GM12873 (cell line): Measurements from ENCODE around the gene RTN1.

ENCODE experiments used
- TF ChIP-seq, protein P1 (sequence below): IDR thresholded peaks from 2 replicates; pipeline ENCODE4 v1.5.1; 2012; ENCODE audit warnings: low read depth, mild to moderate bottlenecking, moderate library complexity, low read length, control low read depth; ENCODE audit not compliant: insufficient read depth; ENCODE audit errors: missing control alignments

Gene RTN1

DNA sequence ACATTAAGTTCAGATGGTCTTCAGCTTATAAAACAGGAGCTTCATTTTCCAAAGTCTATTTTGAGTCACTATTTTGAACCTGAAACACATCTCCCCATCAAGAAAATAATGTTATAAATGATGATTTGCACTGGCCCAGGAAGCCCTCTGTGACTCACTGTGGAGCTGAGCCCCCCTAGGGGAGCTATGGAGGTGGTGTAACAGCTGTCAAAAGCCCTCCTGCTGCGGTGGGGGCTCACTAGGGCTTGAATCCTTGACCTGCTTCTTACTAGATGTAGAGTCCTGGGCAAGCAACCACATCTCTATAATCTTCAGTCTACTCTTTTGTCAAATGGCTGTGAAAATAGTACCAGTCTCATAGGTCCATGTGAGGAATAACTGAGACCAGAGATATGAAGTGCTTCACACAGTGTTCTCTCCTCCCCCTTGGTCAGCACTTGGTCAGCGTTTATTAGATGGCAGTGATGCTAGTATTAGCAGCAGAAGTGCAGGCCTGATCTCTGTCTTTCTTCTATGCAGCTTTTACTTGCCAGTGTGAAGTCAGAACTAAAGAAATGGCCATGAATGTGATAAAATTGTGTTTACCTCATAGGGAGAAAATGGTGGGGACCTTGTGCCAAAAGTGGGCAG lies 83.4 kb downstream of the RTN1 start:
- TF ChIP-seq, protein P1, sequence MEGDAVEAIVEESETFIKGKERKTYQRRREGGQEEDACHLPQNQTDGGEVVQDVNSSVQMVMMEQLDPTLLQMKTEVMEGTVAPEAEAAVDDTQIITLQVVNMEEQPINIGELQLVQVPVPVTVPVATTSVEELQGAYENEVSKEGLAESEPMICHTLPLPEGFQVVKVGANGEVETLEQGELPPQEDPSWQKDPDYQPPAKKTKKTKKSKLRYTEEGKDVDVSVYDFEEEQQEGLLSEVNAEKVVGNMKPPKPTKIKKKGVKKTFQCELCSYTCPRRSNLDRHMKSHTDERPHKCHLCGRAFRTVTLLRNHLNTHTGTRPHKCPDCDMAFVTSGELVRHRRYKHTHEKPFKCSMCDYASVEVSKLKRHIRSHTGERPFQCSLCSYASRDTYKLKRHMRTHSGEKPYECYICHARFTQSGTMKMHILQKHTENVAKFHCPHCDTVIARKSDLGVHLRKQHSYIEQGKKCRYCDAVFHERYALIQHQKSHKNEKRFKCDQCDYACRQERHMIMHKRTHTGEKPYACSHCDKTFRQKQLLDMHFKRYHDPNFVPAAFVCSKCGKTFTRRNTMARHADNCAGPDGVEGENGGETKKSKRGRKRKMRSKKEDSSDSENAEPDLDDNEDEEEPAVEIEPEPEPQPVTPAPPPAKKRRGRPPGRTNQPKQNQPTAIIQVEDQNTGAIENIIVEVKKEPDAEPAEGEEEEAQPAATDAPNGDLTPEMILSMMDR, result no peak

- TF ChIP-seq, protein P1, result no peak
Measured at GRCh38 chr14:59785629-59786028, 84.9 kb downstream of the RTN1 start.

DNA sequence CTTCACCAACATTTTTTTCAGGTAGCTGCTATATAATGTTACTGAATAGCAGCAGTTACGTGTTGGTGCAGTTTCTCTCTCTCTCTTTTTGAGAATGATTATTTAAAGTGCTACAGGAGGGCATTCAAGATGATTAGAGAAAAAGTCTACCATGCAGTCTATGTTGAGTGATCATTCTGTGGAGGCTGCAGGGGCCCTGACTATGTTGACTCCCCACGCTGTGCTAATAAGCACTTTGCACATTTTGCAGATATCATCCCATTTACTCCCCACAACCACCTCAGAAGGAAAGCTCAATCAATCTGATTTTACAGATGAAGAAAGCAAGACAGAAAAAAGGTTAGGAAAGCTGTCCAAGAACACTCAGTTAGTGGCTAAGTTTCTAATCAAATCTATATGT lies 87.8 kb downstream of the RTN1 start:
- TF ChIP-seq, protein P1, result no peak

DNA sequence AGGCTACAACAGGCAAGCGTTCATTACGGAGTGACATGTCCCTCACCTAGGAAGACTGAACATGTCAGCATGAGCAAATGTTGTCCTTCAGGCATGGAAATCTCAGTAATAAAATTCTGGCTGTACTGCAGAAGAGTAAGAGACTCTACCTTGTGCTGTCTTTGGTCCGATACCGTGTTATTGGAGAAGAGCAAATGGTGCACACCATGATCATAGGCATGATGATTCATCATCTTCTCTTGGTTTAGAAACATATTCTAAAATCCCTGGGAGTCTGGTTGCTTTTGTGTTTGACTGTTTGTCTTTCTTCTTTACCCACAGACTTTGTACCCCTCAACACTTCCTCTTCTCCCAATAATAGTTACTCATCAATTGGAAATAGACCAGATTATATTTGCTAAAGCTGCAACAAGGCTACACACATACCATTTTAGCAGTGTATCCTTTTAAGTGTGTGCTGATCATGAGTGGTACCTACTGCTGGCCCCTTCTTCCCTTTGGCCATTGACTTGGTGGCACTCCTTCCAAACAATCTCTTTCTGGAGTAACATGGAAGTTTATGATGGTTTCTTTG lies 93.5 kb downstream of the RTN1 start:
- TF ChIP-seq, protein P1, result no peak

DNA sequence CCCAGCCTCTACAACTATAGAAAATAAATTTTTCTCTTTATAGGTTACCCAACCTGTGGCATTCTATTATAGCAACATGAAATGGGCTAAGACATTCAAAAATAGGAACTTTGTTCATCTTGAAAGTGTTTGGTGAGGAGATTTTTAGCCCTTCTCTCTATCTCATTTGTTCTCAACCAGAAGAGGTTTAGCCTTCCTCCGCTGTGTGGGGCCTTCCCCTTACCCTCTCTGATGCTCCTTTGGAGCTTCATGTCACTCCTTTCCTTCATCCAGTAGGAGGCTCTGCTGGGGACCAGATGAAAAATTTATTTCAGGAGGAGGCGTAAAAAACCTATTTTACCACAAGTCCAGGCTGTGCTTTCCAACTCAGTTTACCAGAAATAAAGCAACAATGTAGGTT lies 94.1 kb downstream of the RTN1 start:
- TF ChIP-seq, protein P1, result no peak

GRCh38 chr14:59772233-59772632 lies 98.3 kb downstream of the RTN1 start:
- TF ChIP-seq, protein P1, result no peak

- TF ChIP-seq, protein P1, result no peak
Measured at GRCh38 chr14:59771577-59771976, 99.0 kb downstream of the RTN1 start.

DNA sequence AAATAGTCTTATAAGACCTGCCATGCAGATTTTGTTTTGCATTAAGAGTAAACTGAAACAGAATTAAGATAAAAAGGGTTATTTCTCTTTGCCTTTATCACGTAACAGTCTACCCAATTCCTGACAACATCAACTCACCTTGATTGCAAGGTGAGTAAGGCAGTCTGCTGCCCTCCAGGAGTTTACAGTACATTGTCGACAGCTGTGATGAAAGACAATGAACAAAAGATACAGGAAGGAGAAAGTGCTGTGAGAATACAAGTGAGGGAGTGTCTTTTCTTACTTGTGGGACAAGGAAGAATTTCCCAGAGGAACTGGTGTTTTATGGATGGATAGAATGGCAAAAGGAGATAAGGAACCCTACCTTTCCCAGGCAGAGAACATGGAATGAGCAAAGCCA lies 101.0 kb downstream of the RTN1 start:
- TF ChIP-seq, protein P1, result no peak
